IMR-90 (cell line): ENCODE measurements around the gene HYDIN. TPM values are rescaled to one million over a fixed set of nuclear protein-coding genes. Genes with fewer than 3 reads are reported as not detected.

Experiments
- ATAC-seq: fragments of 200-7000 bp; cut with Tn5 transposase; 2 replicates; pipeline ENCODE4 v1.9.1; 2020; ENCODE audit warnings: low read depth, mild to moderate bottlenecking, moderate library complexity
- BruUV-seq: library from RNA; stranded (reverse); fragments of 400-500 nt; replicated peaks from 2 replicates; lab custom pipeline; 2021; lab: Mats Ljungman, UMichigan
- CTCF ChIA-PET: fragments of 300-600 bp; formaldehyde crosslinking; extraction: SDS; loops from one replicate; lab custom pipeline; 2021; ENCODE audit warnings: antibody characterized with exemption; lab: Yijun Ruan, JAX
- POLR2A ChIA-PET: fragments of 300-600 bp; sonication (Branson Sonifier 250); formaldehyde crosslinking; loops from one replicate; lab custom pipeline; 2022; ENCODE audit warnings: antibody characterized with exemption; ENCODE audit not compliant: unreplicated experiment; lab: Charles Lee
- DNase-seq: peaks from one replicate; pipeline ENCODE4 v3.0.0; 2013
- H2AFZ ChIP-seq: replicated peaks from 2 replicates; pipeline ENCODE3; 2013; ENCODE audit warnings: low read length, mild to moderate bottlenecking; ENCODE audit not compliant: poor library complexity
- H2AK5ac ChIP-seq: 2 replicates; pipeline ENCODE4 v1.6.1; 2013; ENCODE audit warnings: low read depth, low read length, inconsistent platforms
- H2AK9ac ChIP-seq: replicated peaks from 2 replicates; pipeline ENCODE3; 2013; ENCODE audit warnings: mild to moderate bottlenecking, low read depth, low read length, moderate library complexity; ENCODE audit not compliant: poor library complexity
- H2BK120ac ChIP-seq: 2 replicates; pipeline ENCODE4 v1.6.1; 2013; ENCODE audit warnings: low read depth, low read length, inconsistent platforms
- H2BK15ac ChIP-seq: 3 replicates; pipeline ENCODE4 v1.6.1; 2013; ENCODE audit warnings: low read depth, low read length, inconsistent platforms
- H2BK20ac ChIP-seq: 2 replicates; pipeline ENCODE4 v1.6.1; 2013; ENCODE audit warnings: low read depth, mild to moderate bottlenecking, inconsistent platforms, low read length, moderate library complexity
- H2BK5ac ChIP-seq: 2 replicates; pipeline ENCODE4 v1.6.1; 2013; ENCODE audit warnings: mild to moderate bottlenecking, low read depth, low read length, inconsistent platforms; ENCODE audit not compliant: poor library complexity, severe bottlenecking
- H3K14ac ChIP-seq: replicated peaks from 2 replicates; pipeline ENCODE4 v1.6.1; 2013; ENCODE audit warnings: low read depth, low read length, inconsistent platforms
- H3K18ac ChIP-seq: 2 replicates; pipeline ENCODE4 v1.6.1; 2013; ENCODE audit warnings: low read depth, low read length, control low read depth
- H3K23ac ChIP-seq: 2 replicates; pipeline ENCODE4 v1.6.1; 2013; ENCODE audit warnings: low read depth, low read length, inconsistent platforms
- H3K27ac ChIP-seq: 2 replicates; pipeline ENCODE4 v1.5.1; 2013; ENCODE audit warnings: mild to moderate bottlenecking, control low read depth, low read length; ENCODE audit not compliant: insufficient read depth
- H3K27me3 ChIP-seq: 2 replicates; pipeline ENCODE4 v1.6.1; 2013; ENCODE audit warnings: low read length; ENCODE audit not compliant: control insufficient read depth, insufficient read depth
- H3K36me3 ChIP-seq: 2 replicates; pipeline ENCODE4 v1.6.1; 2013; ENCODE audit warnings: low read length, mixed read lengths; ENCODE audit not compliant: control insufficient read depth, insufficient read depth
- H3K4ac ChIP-seq: 2 replicates; pipeline ENCODE4 v1.6.1; 2013; ENCODE audit warnings: low read depth, low read length, inconsistent platforms
- H3K4me1 ChIP-seq: 2 replicates; pipeline ENCODE4 v1.6.1; 2013; ENCODE audit warnings: low read length, mixed read lengths; ENCODE audit not compliant: control insufficient read depth, insufficient read depth
- H3K4me2 ChIP-seq: 2 replicates; pipeline ENCODE4 v1.6.1; 2013; ENCODE audit warnings: low read depth, mild to moderate bottlenecking, control low read depth, low read length, moderate library complexity
- H3K4me3 ChIP-seq: 2 replicates; pipeline ENCODE4 v1.5.1; 2013; ENCODE audit warnings: low read depth, mild to moderate bottlenecking, control low read depth, low read length, moderate library complexity; ENCODE audit not compliant: insufficient read depth
- H3K56ac ChIP-seq: 2 replicates; pipeline ENCODE4 v1.6.1; 2013; ENCODE audit warnings: low read length, inconsistent platforms; ENCODE audit not compliant: insufficient read depth; ENCODE audit errors: extremely low read depth
- H3K79me1 ChIP-seq, 2 experiments: 2 replicates each; pipeline ENCODE4 v1.6.1; 2013; ENCODE audit warnings: low read length in 2 of 2, inconsistent platforms in 1 of 2, low read depth in 1 of 2
- H3K9ac ChIP-seq: 2 replicates; pipeline ENCODE4 v1.6.1; 2013; ENCODE audit warnings: low read depth, low read length, control low read depth
- H3K9me1 ChIP-seq: 2 replicates; pipeline ENCODE4 v1.6.1; 2013; ENCODE audit warnings: low read length, inconsistent platforms; ENCODE audit not compliant: insufficient read depth
- H3K9me3 ChIP-seq: 2 replicates; pipeline ENCODE4 v1.6.1; 2013; ENCODE audit warnings: low read length; ENCODE audit not compliant: control insufficient read depth, insufficient read depth
- H4K20me1 ChIP-seq: 2 replicates; pipeline ENCODE4 v1.6.1; 2013; ENCODE audit warnings: low read length, inconsistent platforms; ENCODE audit not compliant: insufficient read depth
- H4K5ac ChIP-seq: 2 replicates; pipeline ENCODE4 v1.6.1; 2013; ENCODE audit warnings: mild to moderate bottlenecking, low read depth, low read length, control low read depth
- H4K8ac ChIP-seq, 2 experiments: 2 replicates each; pipeline ENCODE4 v1.6.1; 2013; ENCODE audit warnings: low read depth in 2 of 2, low read length in 2 of 2, control low read depth in 1 of 2, inconsistent platforms in 1 of 2
- H4K91ac ChIP-seq: 2 replicates; pipeline ENCODE4 v1.6.1; 2013; ENCODE audit warnings: low read depth, low read length, inconsistent platforms; ENCODE audit not compliant: insufficient read depth
- BHLHE40 ChIP-seq: fragments of 150-350 bp; IDR thresholded peaks from 2 replicates; pipeline ENCODE4 v1.6.1; 2016; ENCODE audit warnings: mild to moderate bottlenecking, low read depth, low read length
- CEBPB ChIP-seq: IDR thresholded peaks from 2 replicates; pipeline ENCODE4 v1.6.1; 2012; ENCODE audit warnings: low read depth, low read length, improper control_type of control experiment
- CHD1 ChIP-seq: IDR thresholded peaks from 2 replicates; pipeline ENCODE4 v1.6.1; 2012; ENCODE audit warnings: low read depth, low read length, improper control_type of control experiment
- FOS ChIP-seq: fragments of 150-350 bp; IDR thresholded peaks from 2 replicates; pipeline ENCODE4 v1.6.1; 2016; ENCODE audit warnings: low read depth, low read length
- MAFK ChIP-seq: IDR thresholded peaks from 2 replicates; pipeline ENCODE4 v1.6.1; 2012; ENCODE audit warnings: low read depth, low read length, improper control_type of control experiment
- MAZ ChIP-seq: IDR thresholded peaks from 2 replicates; pipeline ENCODE4 v1.6.1; 2012; ENCODE audit warnings: low read depth, mild to moderate bottlenecking, low read length, improper control_type of control experiment, moderate library complexity, borderline replicate concordance
- MXI1 ChIP-seq: IDR thresholded peaks from 2 replicates; pipeline ENCODE4 v1.6.1; 2012; ENCODE audit warnings: low read depth, mild to moderate bottlenecking, low read length, moderate library complexity, borderline replicate concordance
- NFE2L2 ChIP-seq: fragments of 150-350 bp; IDR thresholded peaks from 2 replicates; pipeline ENCODE4 v1.6.1; 2016; ENCODE audit warnings: low read depth, mild to moderate bottlenecking, low read length
- POLR2A ChIP-seq: IDR thresholded peaks from 2 replicates; pipeline ENCODE4 v1.6.1; 2012; ENCODE audit warnings: mild to moderate bottlenecking, low read depth, low read length
- RAD21 ChIP-seq: IDR thresholded peaks from 2 replicates; pipeline ENCODE4 v1.6.1; 2012; ENCODE audit warnings: low read length, improper control_type of control experiment
- RCOR1 ChIP-seq: IDR thresholded peaks from 2 replicates; pipeline ENCODE4 v1.6.1; 2012; ENCODE audit warnings: mild to moderate bottlenecking, low read length, improper control_type of control experiment; ENCODE audit not compliant: insufficient replicate concordance
- RFX5 ChIP-seq: IDR thresholded peaks from 2 replicates; pipeline ENCODE4 v1.8.0; 2012; ENCODE audit warnings: low read depth, mild to moderate bottlenecking, low read length, moderate library complexity
- SMC3 ChIP-seq: fragments of 150-350 bp; IDR thresholded peaks from 2 replicates; pipeline ENCODE4 v1.6.1; 2016; ENCODE audit warnings: low read depth, mild to moderate bottlenecking, antibody characterized with exemption, low read length, moderate library complexity
- WGBS, 2 experiments: methylation state at CpG; one replicate each; pipeline versions ENCODE4 v1.1.5 to v1.1.7; 2013; ENCODE audit warnings: missing lambda C conversion rate in 2 of 2; ENCODE audit not compliant: insufficient read length in 1 of 2; ENCODE audit errors: extremely low coverage in 2 of 2; 5-methylcytosine and 5-hydroxymethylcytosine counted together
- dilution Hi-C: fragments of 300-500 bp; cut with HindIII; formaldehyde crosslinking; loops from one replicate; pipeline ENCODE4 v1.14.3; 2018; ENCODE audit warnings: low sequenced_read_pairs; ENCODE audit not compliant: unreplicated experiment
- in situ Hi-C: fragments of 300-500 bp; cut with MboI; formaldehyde crosslinking; loops from 3 replicates; pipeline ENCODE4 v1.14.3; 2019; ENCODE audit warnings: low sequenced_read_pairs, inconsistent platforms, mixed read lengths
- intact Hi-C: fragments of 100-400 bp; cut with micrococcal nuclease; formaldehyde crosslinking; loops from 2 replicates; pipeline ENCODE4 v1.10.0; 2022
- polyA plus RNA-seq, 3 experiments: library from polyadenylated mRNA; depleted of rRNA; stranded (reverse); fragments of >200 nt; gene quantifications; 2 replicates each; pipeline ENCODE4 v1.2.3, GENCODE V29; 2012; ENCODE audit warnings: low replicate concordance in 1 of 3
- total RNA-seq: library from RNA; depleted of rRNA; stranded (reverse); fragments of >200 nt; gene quantifications from 2 replicates; pipeline ENCODE4 v1.2.3, GENCODE V29; 2012
- TF ChIP-seq, protein P1 (sequence below): fragments of 150-350 bp; IDR thresholded peaks from 2 replicates; pipeline ENCODE4 v1.6.1; 2017; ENCODE audit warnings: mild to moderate bottlenecking, antibody characterized with exemption, low read length, low read depth
- TF ChIP-seq, protein P2 (sequence below): fragments of 150-350 bp; IDR thresholded peaks from 2 replicates; pipeline ENCODE4 v1.6.1; 2016; ENCODE audit warnings: low read depth, mild to moderate bottlenecking, low read length, moderate library complexity, borderline replicate concordance
- TF ChIP-seq, protein P3 (sequence below): conservative IDR thresholded peaks from 2 replicates; pipeline ENCODE4 v1.5.1; 2012; ENCODE audit warnings: mild to moderate bottlenecking, low read depth, low read length, improper control_type of control experiment

Gene HYDIN
- total and polyA plus RNA-seq, 2 of the 4 experiments (the other 2 are of a cell fraction) = 0.18 to 0.27 TPM

DNA sequence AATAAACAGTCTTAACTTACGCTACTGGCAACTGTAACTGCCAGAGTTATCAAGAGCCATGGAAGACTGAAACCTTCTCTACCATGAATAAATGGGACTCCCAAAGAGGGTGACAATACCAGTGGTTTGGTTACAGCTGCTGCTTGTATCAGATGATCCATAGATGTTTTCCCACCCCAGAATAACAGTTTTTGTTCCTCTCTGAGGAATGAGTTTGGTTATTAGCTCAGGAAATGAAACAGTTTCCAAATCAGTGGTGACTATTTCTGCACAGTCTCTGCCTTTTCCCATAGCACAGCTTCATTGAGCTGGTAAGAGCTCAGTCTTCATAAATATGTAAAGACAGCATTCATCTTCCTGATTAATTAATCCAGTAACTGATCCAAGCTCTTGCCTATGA, 14.0 kb upstream of the HYDIN start:
- intact Hi-C loops = no loop called here
- Histone ChIP-seq H4K20me1 (no peaks in the 10 kb centered on the region), H3K4me2 (no peak overlapping the region), H3K27ac (no peak overlapping the region), H2BK20ac (no peak overlapping the region), H3K56ac (no peak overlapping the region), H2AK5ac (no peak overlapping the region), H3K4me3 (no peak overlapping the region), H4K8ac (no peak overlapping the region), H3K36me3 (no peaks in the 10 kb centered on the region), H3K9ac (no peak overlapping the region), H3K18ac (no peak overlapping the region), H3K23ac (no peak overlapping the region), H4K5ac (no peak overlapping the region), H2BK15ac (no peak overlapping the region), H2AFZ (no peak overlapping the region), H3K9me3 (no peaks in the 10 kb centered on the region), H3K9me1 (no peaks in the 10 kb centered on the region), H3K4me1 (no peaks in the 10 kb centered on the region), H2AK9ac (no peak overlapping the region), H3K4ac (no peak overlapping the region), H2BK120ac (no peak overlapping the region), H3K27me3 (no peaks in the 10 kb centered on the region), H4K91ac (no peak overlapping the region), H3K14ac (no peak overlapping the region), H3K79me1 (no peaks in the 10 kb centered on the region), H2BK5ac (no peak overlapping the region)
- in situ Hi-C loops = no loop called here
- no peak for DNase-seq
- no TSS peak for BruUV-seq
- TF ChIP-seq, protein P1, sequence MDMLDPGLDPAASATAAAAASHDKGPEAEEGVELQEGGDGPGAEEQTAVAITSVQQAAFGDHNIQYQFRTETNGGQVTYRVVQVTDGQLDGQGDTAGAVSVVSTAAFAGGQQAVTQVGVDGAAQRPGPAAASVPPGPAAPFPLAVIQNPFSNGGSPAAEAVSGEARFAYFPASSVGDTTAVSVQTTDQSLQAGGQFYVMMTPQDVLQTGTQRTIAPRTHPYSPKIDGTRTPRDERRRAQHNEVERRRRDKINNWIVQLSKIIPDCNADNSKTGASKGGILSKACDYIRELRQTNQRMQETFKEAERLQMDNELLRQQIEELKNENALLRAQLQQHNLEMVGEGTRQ = no peak
- TF ChIP-seq MAZ = no peak
- no peak for TF ChIP-seq FOS
- no peak for TF ChIP-seq NFE2L2
- no peak for TF ChIP-seq SMC3
- TF ChIP-seq RFX5 = no peak
- TF ChIP-seq MAFK = no peak
- TF ChIP-seq, protein P2, sequence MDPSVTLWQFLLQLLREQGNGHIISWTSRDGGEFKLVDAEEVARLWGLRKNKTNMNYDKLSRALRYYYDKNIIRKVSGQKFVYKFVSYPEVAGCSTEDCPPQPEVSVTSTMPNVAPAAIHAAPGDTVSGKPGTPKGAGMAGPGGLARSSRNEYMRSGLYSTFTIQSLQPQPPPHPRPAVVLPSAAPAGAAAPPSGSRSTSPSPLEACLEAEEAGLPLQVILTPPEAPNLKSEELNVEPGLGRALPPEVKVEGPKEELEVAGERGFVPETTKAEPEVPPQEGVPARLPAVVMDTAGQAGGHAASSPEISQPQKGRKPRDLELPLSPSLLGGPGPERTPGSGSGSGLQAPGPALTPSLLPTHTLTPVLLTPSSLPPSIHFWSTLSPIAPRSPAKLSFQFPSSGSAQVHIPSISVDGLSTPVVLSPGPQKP = no peak
- TF ChIP-seq MXI1 = no peak
- TF ChIP-seq, protein P3, sequence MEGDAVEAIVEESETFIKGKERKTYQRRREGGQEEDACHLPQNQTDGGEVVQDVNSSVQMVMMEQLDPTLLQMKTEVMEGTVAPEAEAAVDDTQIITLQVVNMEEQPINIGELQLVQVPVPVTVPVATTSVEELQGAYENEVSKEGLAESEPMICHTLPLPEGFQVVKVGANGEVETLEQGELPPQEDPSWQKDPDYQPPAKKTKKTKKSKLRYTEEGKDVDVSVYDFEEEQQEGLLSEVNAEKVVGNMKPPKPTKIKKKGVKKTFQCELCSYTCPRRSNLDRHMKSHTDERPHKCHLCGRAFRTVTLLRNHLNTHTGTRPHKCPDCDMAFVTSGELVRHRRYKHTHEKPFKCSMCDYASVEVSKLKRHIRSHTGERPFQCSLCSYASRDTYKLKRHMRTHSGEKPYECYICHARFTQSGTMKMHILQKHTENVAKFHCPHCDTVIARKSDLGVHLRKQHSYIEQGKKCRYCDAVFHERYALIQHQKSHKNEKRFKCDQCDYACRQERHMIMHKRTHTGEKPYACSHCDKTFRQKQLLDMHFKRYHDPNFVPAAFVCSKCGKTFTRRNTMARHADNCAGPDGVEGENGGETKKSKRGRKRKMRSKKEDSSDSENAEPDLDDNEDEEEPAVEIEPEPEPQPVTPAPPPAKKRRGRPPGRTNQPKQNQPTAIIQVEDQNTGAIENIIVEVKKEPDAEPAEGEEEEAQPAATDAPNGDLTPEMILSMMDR = no peak
- TF ChIP-seq RCOR1 = no peak
- TF ChIP-seq CHD1 = no peak
- TF ChIP-seq POLR2A = no peak
- no peak for TF ChIP-seq CEBPB
- TF ChIP-seq RAD21 = no peak
- no peak for TF ChIP-seq BHLHE40
- ChIA-PET POLR2A (no interaction called here), CTCF (no interaction called here)
- dilution Hi-C loops = no loop called here
- ATAC-seq = no peak
- no CpG with 5 or more reads among the region's 1 CpG for WGBS, 2 experiments
